Activated CD8-positive, alpha-beta T cell treated with anti-CD3 and anti-CD28 coated beads for 36 hours (primary cell): ENCODE results near the gene SUCLG2. TPM values are rescaled to one million over a fixed set of nuclear protein-coding genes. Genes with fewer than 3 reads are reported as not detected.

Source experiments
- ATAC-seq: fragments of 200-7000 bp; cut with Tn5 transposase; one replicate; pipeline ENCODE4 v1.10.0; 2021; ENCODE audit warnings: mild to moderate bottlenecking, moderate library complexity
- CTCF ChIA-PET: fragments of 350-600 bp; sonication (Branson Sonifier 250); formaldehyde crosslinking; loops from one replicate; lab custom pipeline; 2021; ENCODE audit warnings: antibody characterized with exemption; lab: Charles Lee
- POLR2A ChIA-PET: fragments of 350-600 bp; sonication (Branson Sonifier 250); formaldehyde crosslinking; loops from one replicate; lab custom pipeline; 2021; ENCODE audit warnings: antibody characterized with exemption; lab: Charles Lee
- DNase-seq: peaks from one replicate; pipeline ENCODE4 v3.0.0-alpha.2; 2020
- H3K27ac Mint-ChIP-seq: one replicate; pipeline ENCODE4 v1.8.0; 2021; ENCODE audit warnings: mild to moderate bottlenecking, mixed read lengths
- H3K27me3 Mint-ChIP-seq: one replicate; pipeline ENCODE4 v1.8.0; 2021; ENCODE audit warnings: mixed read lengths
- H3K36me3 Mint-ChIP-seq: one replicate; pipeline ENCODE4 v1.8.0; 2021; ENCODE audit warnings: low read depth, mixed read lengths
- H3K4me1 Mint-ChIP-seq: one replicate; pipeline ENCODE4 v1.8.0; 2021; ENCODE audit warnings: low read depth, mixed read lengths
- H3K4me3 Mint-ChIP-seq: one replicate; pipeline ENCODE4 v1.8.0; 2021; ENCODE audit warnings: mild to moderate bottlenecking, moderate library complexity, mixed read lengths
- H3K9me3 Mint-ChIP-seq: one replicate; pipeline ENCODE4 v1.8.0; 2021; ENCODE audit warnings: mixed read lengths
- intact Hi-C: fragments of 100-400 bp; cut with micrococcal nuclease; formaldehyde crosslinking; loops from one replicate; pipeline ENCODE4 v1.10.0; 2022
- total RNA-seq, 2 experiments: library from RNA; stranded (reverse); gene quantifications; one replicate each; pipeline ENCODE4 v1.2.3, GENCODE V29; 2021
- TF ChIP-seq, protein P1 (sequence below): fragments of 200-600 bp; IDR thresholded peaks from one replicate; pipeline ENCODE4 v1.8.0; 2022; ENCODE audit warnings: antibody characterized with exemption, mild to moderate bottlenecking

Gene SUCLG2
- total RNA-seq, 2 experiments from 2014 or later: 61.3 to 65.5 TPM

DNA sequence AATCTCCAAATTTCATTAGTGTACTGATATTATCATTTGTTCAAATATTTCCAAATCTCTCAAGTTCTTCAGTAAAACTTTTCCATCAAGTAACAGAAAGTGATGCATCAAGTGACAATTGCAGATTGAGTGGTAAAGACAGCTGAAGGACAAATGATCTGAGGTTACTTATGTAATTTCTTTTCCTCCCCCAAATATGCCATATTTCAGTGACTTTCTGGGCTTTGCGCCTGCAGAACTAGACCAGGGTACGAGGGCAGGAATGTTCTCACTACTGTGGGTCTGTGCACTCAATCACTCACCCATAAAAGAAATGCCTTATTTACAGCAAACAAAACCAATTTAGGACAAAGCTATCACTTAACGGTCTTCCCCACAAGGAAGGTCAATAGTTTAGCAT is 4.7 kb downstream of the SUCLG2 start:
- DNase-seq: no peak
- TF ChIP-seq, protein P1, sequence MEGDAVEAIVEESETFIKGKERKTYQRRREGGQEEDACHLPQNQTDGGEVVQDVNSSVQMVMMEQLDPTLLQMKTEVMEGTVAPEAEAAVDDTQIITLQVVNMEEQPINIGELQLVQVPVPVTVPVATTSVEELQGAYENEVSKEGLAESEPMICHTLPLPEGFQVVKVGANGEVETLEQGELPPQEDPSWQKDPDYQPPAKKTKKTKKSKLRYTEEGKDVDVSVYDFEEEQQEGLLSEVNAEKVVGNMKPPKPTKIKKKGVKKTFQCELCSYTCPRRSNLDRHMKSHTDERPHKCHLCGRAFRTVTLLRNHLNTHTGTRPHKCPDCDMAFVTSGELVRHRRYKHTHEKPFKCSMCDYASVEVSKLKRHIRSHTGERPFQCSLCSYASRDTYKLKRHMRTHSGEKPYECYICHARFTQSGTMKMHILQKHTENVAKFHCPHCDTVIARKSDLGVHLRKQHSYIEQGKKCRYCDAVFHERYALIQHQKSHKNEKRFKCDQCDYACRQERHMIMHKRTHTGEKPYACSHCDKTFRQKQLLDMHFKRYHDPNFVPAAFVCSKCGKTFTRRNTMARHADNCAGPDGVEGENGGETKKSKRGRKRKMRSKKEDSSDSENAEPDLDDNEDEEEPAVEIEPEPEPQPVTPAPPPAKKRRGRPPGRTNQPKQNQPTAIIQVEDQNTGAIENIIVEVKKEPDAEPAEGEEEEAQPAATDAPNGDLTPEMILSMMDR: no peak
- Mint-ChIP-seq H3K27me3 (no peaks in the 10 kb centered on the region), H3K9me3 (peaks cover 4% of the 10 kb centered on the region), H3K27ac (peak overlapping the region; percentile 3), H3K4me1 (peaks cover 72% of the 10 kb centered on the region), H3K4me3 (no peak overlapping the region), H3K36me3 (peaks cover 58% of the 10 kb centered on the region)
- ChIA-PET CTCF (interaction anchor here (0.8 kb wide), 1 partner anchor 12 kb away, joined by 3 read pairs; no protein-coding TSS in a partner anchor), POLR2A (interaction anchor here (0.6 to 2.5 kb wide), 3 partner anchors 11 to 71 kb away, joined by 3 to 9 read pairs (median 3); no protein-coding TSS in a partner anchor)
- intact Hi-C loops: loop anchor here (10.0 kb wide), 1 partner anchor 265 kb away; no protein-coding TSS in a partner anchor
- no peak for ATAC-seq

DNA sequence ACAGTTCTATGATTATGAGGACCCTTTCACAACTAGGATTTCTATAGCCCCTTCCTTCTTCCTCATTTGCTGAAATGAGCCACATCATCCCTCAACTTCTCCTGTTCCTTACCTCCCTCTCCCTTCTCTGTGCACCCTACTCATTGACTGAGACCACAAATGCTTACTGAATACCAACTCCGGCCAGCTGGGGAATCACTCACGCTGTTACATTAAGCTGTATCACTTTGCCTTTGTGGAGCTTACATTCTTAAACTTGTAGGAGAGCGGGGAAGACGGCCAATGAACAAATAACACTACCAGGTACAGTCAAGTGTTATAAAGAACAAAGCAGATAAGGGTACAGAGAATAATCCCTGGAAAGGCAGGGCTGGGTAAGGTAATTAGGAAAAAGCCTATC is 5.7 kb downstream of the SUCLG2 start:
- peaks cover 66% of the 10 kb centered on the region for H3K36me3 Mint-ChIP-seq
- H3K27ac Mint-ChIP-seq: no peak overlapping the region
- ATAC-seq (no peak), DNase-seq (no peak)
- no peak overlapping the region for H3K4me3 Mint-ChIP-seq
- H3K27me3 Mint-ChIP-seq: no peaks in the 10 kb centered on the region
- H3K4me1 Mint-ChIP-seq: peaks cover 80% of the 10 kb centered on the region
- CTCF ChIA-PET: interaction anchor here (0.8 kb wide), 1 partner anchor 11 kb away, joined by 3 read pairs; no protein-coding TSS in a partner anchor
- peaks cover 6% of the 10 kb centered on the region for H3K9me3 Mint-ChIP-seq
- POLR2A ChIA-PET: interaction anchor here (0.9 to 1.1 kb wide), 2 partner anchors 21 to 275 kb away, joined by 3 read pairs; no protein-coding TSS in a partner anchor
- TF ChIP-seq, protein P1: no peak
- intact Hi-C loops: no loop called here

DNA sequence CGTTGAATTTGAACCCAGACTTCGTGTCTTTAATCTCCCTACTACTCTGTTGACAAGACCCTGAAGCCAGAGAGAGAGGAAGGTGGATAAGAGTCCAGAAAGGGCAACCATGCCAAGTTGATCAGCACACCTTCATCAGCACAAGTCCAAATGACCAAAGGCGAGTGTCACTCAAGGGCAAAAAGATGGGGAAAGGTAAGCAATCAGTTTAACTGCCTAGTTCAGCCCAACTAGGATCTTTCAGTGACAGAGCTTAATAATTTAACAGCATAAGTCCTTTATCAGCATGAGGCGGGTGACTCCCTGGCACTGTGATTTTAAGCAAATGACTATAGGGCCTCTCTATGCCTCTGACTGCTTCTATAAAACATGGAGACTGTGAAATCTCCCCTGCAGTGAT is 6.2 kb downstream of the SUCLG2 start:
- Mint-ChIP-seq H3K9me3 (peaks cover 6% of the 10 kb centered on the region), H3K4me3 (no peak overlapping the region), H3K36me3 (peaks cover 69% of the 10 kb centered on the region), H3K27me3 (no peaks in the 10 kb centered on the region), H3K27ac (no peak overlapping the region), H3K4me1 (peaks cover 80% of the 10 kb centered on the region)
- CTCF ChIA-PET: no interaction called here
- ATAC-seq (no peak), DNase-seq (no peak)
- intact Hi-C loops: no loop called here
- POLR2A ChIA-PET: interaction anchor here (0.9 kb wide), 1 partner anchor 274 kb away, joined by 3 read pairs; no protein-coding TSS in a partner anchor
- TF ChIP-seq, protein P1: no peak

GRCh38 chr3:67647390-67647878 is 7.0 kb downstream of the SUCLG2 start:
- Mint-ChIP-seq H3K27ac (no peak overlapping the region), H3K4me3 (no peak overlapping the region), H3K9me3 (peaks cover 6% of the 10 kb centered on the region), H3K36me3 (peaks cover 62% of the 10 kb centered on the region), H3K27me3 (no peaks in the 10 kb centered on the region), H3K4me1 (peaks cover 74% of the 10 kb centered on the region)
- ATAC-seq (no peak), DNase-seq (no peak)
- intact Hi-C loops: no loop called here
- TF ChIP-seq, protein P1: no peak
- ChIA-PET CTCF (no interaction called here), POLR2A (no interaction called here)

- H3K36me3 Mint-ChIP-seq: peaks cover 58% of the 10 kb centered on the region
- TF ChIP-seq, protein P1: no peak
- no peak overlapping the region for H3K4me3 Mint-ChIP-seq
- intact Hi-C loops: no loop called here
- no peaks in the 10 kb centered on the region for H3K27me3 Mint-ChIP-seq
- no peak for ATAC-seq
- CTCF ChIA-PET: interaction anchor here (0.7 kb wide), 1 partner anchor 10 kb away, joined by 4 read pairs; no protein-coding TSS in a partner anchor
- no peak for DNase-seq
- no peak overlapping the region for H3K27ac Mint-ChIP-seq
- POLR2A ChIA-PET: no interaction called here
- peaks cover 73% of the 10 kb centered on the region for H3K4me1 Mint-ChIP-seq
- H3K9me3 Mint-ChIP-seq: peaks cover 6% of the 10 kb centered on the region
Observed at GRCh38 chr3:67646586-67647234, 7.7 kb downstream of the SUCLG2 start.
